Measurements from ENCODE around the gene MBP.

DNA sequence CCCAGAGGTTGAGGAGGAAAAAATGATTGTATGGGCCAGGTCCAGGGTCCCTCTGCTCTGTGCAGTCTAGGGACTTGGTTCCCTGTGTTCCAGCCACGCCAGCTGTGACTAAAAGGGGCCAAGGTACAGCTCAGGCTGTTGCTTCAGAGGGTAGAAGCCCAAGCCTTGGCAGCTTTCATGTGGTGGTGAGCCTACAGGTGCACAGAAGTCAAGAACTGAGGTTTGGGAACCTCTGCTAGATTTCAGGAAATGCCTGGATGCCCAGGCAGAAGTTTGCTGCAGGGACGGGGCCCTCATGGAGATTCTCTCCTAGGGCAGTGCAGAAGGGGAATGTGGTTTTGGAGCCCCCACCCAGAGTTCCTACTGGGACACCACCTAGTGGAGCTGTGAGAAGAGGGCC lies 10.6 kb upstream of the MBP start:
- TF ChIP-seq, protein P1, sequence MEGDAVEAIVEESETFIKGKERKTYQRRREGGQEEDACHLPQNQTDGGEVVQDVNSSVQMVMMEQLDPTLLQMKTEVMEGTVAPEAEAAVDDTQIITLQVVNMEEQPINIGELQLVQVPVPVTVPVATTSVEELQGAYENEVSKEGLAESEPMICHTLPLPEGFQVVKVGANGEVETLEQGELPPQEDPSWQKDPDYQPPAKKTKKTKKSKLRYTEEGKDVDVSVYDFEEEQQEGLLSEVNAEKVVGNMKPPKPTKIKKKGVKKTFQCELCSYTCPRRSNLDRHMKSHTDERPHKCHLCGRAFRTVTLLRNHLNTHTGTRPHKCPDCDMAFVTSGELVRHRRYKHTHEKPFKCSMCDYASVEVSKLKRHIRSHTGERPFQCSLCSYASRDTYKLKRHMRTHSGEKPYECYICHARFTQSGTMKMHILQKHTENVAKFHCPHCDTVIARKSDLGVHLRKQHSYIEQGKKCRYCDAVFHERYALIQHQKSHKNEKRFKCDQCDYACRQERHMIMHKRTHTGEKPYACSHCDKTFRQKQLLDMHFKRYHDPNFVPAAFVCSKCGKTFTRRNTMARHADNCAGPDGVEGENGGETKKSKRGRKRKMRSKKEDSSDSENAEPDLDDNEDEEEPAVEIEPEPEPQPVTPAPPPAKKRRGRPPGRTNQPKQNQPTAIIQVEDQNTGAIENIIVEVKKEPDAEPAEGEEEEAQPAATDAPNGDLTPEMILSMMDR (conservative IDR thresholded peaks at IDR 0.05), result no peak
- no peak for TF ChIP-seq ZFX (IDR thresholded peaks at IDR 0.05)

Measured in C4-2B (cell line).